Stimulated activated CD4-positive, alpha-beta T cell treated with anti-CD3 and anti-CD28 coated beads, Interleukin-4, amount 100 ng/mL, for 24 hours (primary cell): ENCODE data around the gene ERG28.
"Not testable (repeated sequence)": the region's sequence is repeated elsewhere in the genome, so short reads cannot be mapped to it uniquely, and the experiment has no call there.

Experiments
- DNase-seq: peaks from one replicate; pipeline ENCODE4 v3.0.0-alpha.2; 2020

ERG28 gene

GRCh38 chr14:75660630-75661498 lies at the start of gene ERG28, which contains the start of gene TTLL5:
Gene ERG28, minus strand, starts transcription at chr14:75660876. Its CDS starts 3,374 bp downstream, at chr14:75657502.
Gene TTLL5, plus strand, starts transcription at chr14:75661246. Its CDS starts 1,904 bp downstream, at chr14:75663150.
- DNase-seq: peak; percentile 97

GRCh38 chr14:75709207-75709812 lies 48.6 kb upstream of the ERG28 start:
- peak; percentile 68 for DNase-seq

GRCh38 chr14:75705014-75705413 lies 44.3 kb upstream of the ERG28 start:
- DNase-seq: no peak

- DNase-seq: no peak
Measured at GRCh38 chr14:75703467-75703866, 42.8 kb upstream of the ERG28 start.

- DNase-seq: no peak
Measured at GRCh38 chr14:75702616-75703261, 42.1 kb upstream of the ERG28 start.

- DNase-seq: no peak
Measured at GRCh38 chr14:75702122-75702521, 41.4 kb upstream of the ERG28 start.

GRCh38 chr14:75700295-75700694 lies 39.6 kb upstream of the ERG28 start:
- DNase-seq: no peak

GRCh38 chr14:75699331-75699730 lies 38.7 kb upstream of the ERG28 start:
- DNase-seq: no peak

- DNase-seq: no peak
Measured at GRCh38 chr14:75697918-75698317, 37.2 kb upstream of the ERG28 start.

GRCh38 chr14:75697386-75697785 lies 36.7 kb upstream of the ERG28 start:
- no peak for DNase-seq

GRCh38 chr14:75695025-75695424 lies 34.3 kb upstream of the ERG28 start:
- not testable (repeated sequence) for DNase-seq

- DNase-seq: no peak
Measured at GRCh38 chr14:75690010-75690409, 29.3 kb upstream of the ERG28 start.

- DNase-seq: no peak
Measured at GRCh38 chr14:75689012-75689411, 28.3 kb upstream of the ERG28 start.

GRCh38 chr14:75685910-75686309 lies 25.2 kb upstream of the ERG28 start:
- DNase-seq: no peak

- DNase-seq: no peak
Measured at GRCh38 chr14:75675265-75675960, 14.7 kb upstream of the ERG28 start.

- DNase-seq: no peak
Measured at GRCh38 chr14:75673345-75674035, 12.8 kb upstream of the ERG28 start.

- DNase-seq: no peak
Measured at GRCh38 chr14:75672605-75673192, 12.0 kb upstream of the ERG28 start.

GRCh38 chr14:75667099-75667765 lies 6.6 kb upstream of the ERG28 start:
- no peak for DNase-seq

- no peak for DNase-seq
Measured at GRCh38 chr14:75662966-75663365, 2.3 kb upstream of the ERG28 start.

GRCh38 chr14:75661499-75661814 lies 781 bp upstream of the ERG28 start:
- DNase-seq: no peak

- DNase-seq: no peak
Measured at GRCh38 chr14:75660238-75660629, 442 bp downstream of the ERG28 start.

- DNase-seq: no peak
Measured at GRCh38 chr14:75658957-75659356, 1.7 kb downstream of the ERG28 start.
